ENCODE measurements around the gene POLN. TPM values are rescaled to one million over a fixed set of nuclear protein-coding genes. Genes with fewer than 3 reads are reported as not detected.

Gene POLN
- total RNA-seq, 1 experiment from 2014 or later: 1.3 TPM

- Histone ChIP-seq H2AFZ (no peak overlapping the region), H3K27ac (no peak overlapping the region), H3K9me3 (ENCODE audit: insufficient read depth, low read depth) (no peaks in the 10 kb centered on the region), H3K9me2 (ENCODE audit: insufficient read depth) (no peaks in the 10 kb centered on the region), H3F3A (ENCODE audit: insufficient read depth, low read depth) (peaks cover 15% of the 10 kb centered on the region; the same call in 1 of the 2 replicates), H3K4me2 (peak overlapping the region; percentile 92; the same call in 1 of the 2 replicates), H3K4me1 (replicated peaks; ENCODE audit: insufficient read depth) (peaks cover 19% of the 10 kb centered on the region), H4K20me1 (ENCODE audit: insufficient read depth) (peaks cover 3% of the 10 kb centered on the region; the same call in 1 of the 2 replicates), H3K79me2 (ENCODE audit: low read depth) (no peaks in the 10 kb centered on the region), H3K27me3 (ENCODE audit: insufficient read depth, low read depth) (no peaks in the 10 kb centered on the region), H3K36me3 (ENCODE audit: low read depth) (no peaks in the 10 kb centered on the region), H3K4me3 (no peak overlapping the region)
- DNase-seq: no peak
- BruUV-seq (replicated peaks): TSS peak; percentile 24
- POLR2A ChIA-PET (ENCODE audit: unreplicated experiment): no interaction called here
- CTCF ChIA-PET: no interaction called here
- intact Hi-C loops (cut with micrococcal nuclease; ENCODE audit: unreplicated experiment): loop anchor here (10.0 kb wide), 1 partner anchor 51 kb away; no protein-coding TSS in a partner anchor
- TF ChIP-seq CTCF (conservative IDR thresholded peaks at IDR 0.05): no peak
- TF ChIP-seq EZH2 (IDR thresholded peaks at IDR 0.05; ENCODE audit: low read depth): no peak
Observed at GRCh38 chr4:2043396-2044118, 198.4 kb downstream of the POLN start.

DNA sequence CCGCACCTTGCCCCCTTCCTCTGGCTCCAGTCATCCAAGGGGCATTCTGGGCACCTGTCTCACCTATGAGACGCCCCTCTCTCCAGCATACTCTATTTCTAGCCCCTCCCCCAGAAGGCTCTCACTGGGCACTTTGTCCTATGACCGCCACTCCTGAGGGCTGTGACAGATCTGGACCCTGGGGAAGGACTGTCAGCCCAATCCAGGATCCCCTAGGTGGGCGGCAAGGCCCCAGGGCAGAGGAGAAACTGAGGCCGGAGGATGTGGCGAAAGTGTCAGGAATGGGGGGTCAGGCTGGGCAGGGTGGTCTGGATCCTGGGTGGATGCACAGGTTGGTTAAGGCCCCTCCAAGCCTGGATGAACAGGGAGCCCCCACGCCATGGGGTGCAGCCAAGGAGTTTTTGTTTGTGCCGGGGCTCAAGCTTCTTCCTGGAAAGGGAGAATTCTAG, 198.9 kb downstream of the POLN start:
- Histone ChIP-seq H3K9me3 (ENCODE audit: insufficient read depth, low read depth) (no peaks in the 10 kb centered on the region), H3K4me1 (replicated peaks; ENCODE audit: insufficient read depth) (peaks cover 13% of the 10 kb centered on the region; the same call in 1 of the 2 replicates), H3K27ac (no peak overlapping the region), H3K9me2 (ENCODE audit: insufficient read depth) (no peaks in the 10 kb centered on the region), H3K4me2 (peak overlapping the region; percentile 92), H4K20me1 (ENCODE audit: insufficient read depth) (peaks cover 3% of the 10 kb centered on the region; the same call in 1 of the 2 replicates), H3K36me3 (ENCODE audit: low read depth) (no peaks in the 10 kb centered on the region), H3K27me3 (ENCODE audit: insufficient read depth, low read depth) (no peaks in the 10 kb centered on the region), H2AFZ (no peak overlapping the region), H3F3A (ENCODE audit: insufficient read depth, low read depth) (peaks cover 13% of the 10 kb centered on the region; the same call in 1 of the 2 replicates), H3K79me2 (ENCODE audit: low read depth) (no peaks in the 10 kb centered on the region), H3K4me3 (peak overlapping the region; percentile 90; the same call in 1 of the 2 replicates)
- TF ChIP-seq EZH2 (IDR thresholded peaks at IDR 0.05; ENCODE audit: low read depth) (no peak), CTCF (conservative IDR thresholded peaks at IDR 0.05) (no peak)
- no peak for DNase-seq
- POLR2A ChIA-PET (ENCODE audit: unreplicated experiment): no interaction called here
- CTCF ChIA-PET: no interaction called here
- no TSS peak for BruUV-seq (replicated peaks)
- intact Hi-C loops (cut with micrococcal nuclease; ENCODE audit: unreplicated experiment): loop anchor here (10.0 kb wide), 1 partner anchor 52 kb away; no protein-coding TSS in a partner anchor

GRCh38 chr4:2042204-2042946, 199.5 kb downstream of the POLN start:
- H3K79me2 ChIP-seq (ENCODE audit: low read depth): no peaks in the 10 kb centered on the region
- H3K27ac ChIP-seq: no peak overlapping the region
- no TSS peak for BruUV-seq (replicated peaks)
- H3K9me3 ChIP-seq (ENCODE audit: insufficient read depth, low read depth): no peaks in the 10 kb centered on the region
- no peaks in the 10 kb centered on the region for H3K36me3 ChIP-seq (ENCODE audit: low read depth)
- intact Hi-C loops (cut with micrococcal nuclease; ENCODE audit: unreplicated experiment): loop anchor here (10.0 kb wide), 1 partner anchor 52 kb away; no protein-coding TSS in a partner anchor
- H2AFZ ChIP-seq: peak overlapping the region; percentile 90; the same call in 1 of the 2 replicates
- peaks cover 3% of the 10 kb centered on the region; the same call in 1 of the 2 replicates for H4K20me1 ChIP-seq (ENCODE audit: insufficient read depth)
- peaks cover 13% of the 10 kb centered on the region; the same call in 1 of the 2 replicates for H3K4me1 ChIP-seq (replicated peaks; ENCODE audit: insufficient read depth)
- ChIA-PET POLR2A (ENCODE audit: unreplicated experiment) (no interaction called here), CTCF (no interaction called here)
- H3K9me2 ChIP-seq (ENCODE audit: insufficient read depth): no peaks in the 10 kb centered on the region
- TF ChIP-seq CTCF (conservative IDR thresholded peaks at IDR 0.05) (no peak), EZH2 (IDR thresholded peaks at IDR 0.05; ENCODE audit: low read depth) (no peak)
- peak overlapping the region; percentile 90 for H3K4me3 ChIP-seq
- no peak for DNase-seq
- H3K4me2 ChIP-seq: peak overlapping the region; percentile 92
- H3F3A ChIP-seq (ENCODE audit: insufficient read depth, low read depth): peaks cover 13% of the 10 kb centered on the region; the same call in 1 of the 2 replicates
- no peaks in the 10 kb centered on the region for H3K27me3 ChIP-seq (ENCODE audit: insufficient read depth, low read depth)

Data from PC-9 (cell line).